Heart left ventricle (tissue), 16 donors: ENCODE data around the gene ACSF2. TPM values are rescaled to one million over a fixed set of nuclear protein-coding genes. Genes with fewer than 3 reads are reported as not detected.
A peak's percentile ranks its signal among the peaks of the same experiment; 100 is the strongest.
"Not testable (repeated sequence)": the region's sequence is repeated elsewhere in the genome, so short reads cannot be mapped to it uniquely, and the experiment has no call there.

Source experiments
- ATAC-seq, 4 donors: fragments of 200-7000 bp; cut with Tn5 transposase; one replicate each; pipeline ENCODE4 v1.9.1; 2020 to 2022; ENCODE audit warnings: moderate library complexity in 4 of 4, mild to moderate bottlenecking in 3 of 4, moderate number of reproducible peaks in 1 of 4
- DNase-seq, 5 donors: peaks; one replicate each; pipeline ENCODE4 v3.0.0-alpha.2; 2020
- H3K27ac ChIP-seq, 12 donors: fragments of 200-600 bp; sonication (generic) in 4 of 12; one replicate each; pipeline versions ENCODE4 v1.5.0 to v1.8.0; 2016 to 2022; ENCODE audit warnings: mild to moderate bottlenecking in 2 of 12
- H3K27me3 ChIP-seq, 9 donors: fragments of 200-600 bp; sonication (generic) in 2 of 9; one replicate each; pipeline versions ENCODE4 v1.5.1 to v1.8.0; 2016 to 2022; ENCODE audit warnings: mild to moderate bottlenecking in 3 of 9
- H3K36me3 ChIP-seq, 9 donors: fragments of 200-600 bp; sonication (generic) in 2 of 9; one replicate each; pipeline versions ENCODE4 v1.5.0 to v1.8.0; 2018 to 2022; ENCODE audit warnings: mild to moderate bottlenecking in 2 of 9
- H3K4me1 ChIP-seq, 12 donors: fragments of 200-600 bp; sonication (generic) in 4 of 12; one replicate each; pipeline versions ENCODE4 v1.5.0 to v1.8.0; 2016 to 2022; ENCODE audit warnings: mild to moderate bottlenecking in 3 of 12
- H3K4me3 ChIP-seq, 12 donors: fragments of 200-600 bp; sonication (generic) in 4 of 12; one replicate each; pipeline versions ENCODE4 v1.5.0 to v1.8.0; 2017 to 2022; ENCODE audit warnings: mild to moderate bottlenecking in 9 of 12, moderate library complexity in 4 of 12
- H3K9me3 ChIP-seq, 12 donors: fragments of 200-600 bp; sonication (generic) in 4 of 12; one replicate each; pipeline versions ENCODE4 v1.5.0 to v1.8.0; 2016 to 2022; ENCODE audit warnings: mild to moderate bottlenecking in 1 of 12
- POLR2A ChIP-seq, 2 donors: fragments of 450-650 bp; IDR thresholded peaks; one replicate each; pipeline ENCODE4 v1.6.1; 2017; ENCODE audit warnings: antibody characterized with exemption in 2 of 2, mild to moderate bottlenecking in 2 of 2, moderate library complexity in 2 of 2
- WGBS, 4 donors: extraction: QIAGEN DNeasy Blood & Tissue Kit in 2 of 4; methylation state at CpG; one replicate each; pipeline versions ENCODE4 v1.1.5 to v1.1.7; 2013 to 2018; 5-methylcytosine and 5-hydroxymethylcytosine counted together
- intact Hi-C, 10 donors: fragments of 100-400 bp; cut with DNase I; formaldehyde crosslinking; loops; one replicate each; pipeline versions ENCODE4 v1.11.1 to v1.14.2; 2022
- polyA plus RNA-seq, 2 donors: library from polyadenylated mRNA; stranded (reverse); fragments of 200-250 nt; gene quantifications; one replicate each; pipeline ENCODE4 v1.2.3, GENCODE V29; 2013
- total RNA-seq, 9 donors: library from RNA; depleted of rRNA in 2 of 9; stranded (reverse); fragments of >200 nt in 2 of 9; fragmentation: NEBNext Ultra II Directional in 3 of 9; extraction: Animal tissue kit (Norgen Biotek cat#: 25700) in 3 of 9; gene quantifications; one replicate each; pipeline versions ENCODE4 v1.1.0 to v1.2.4, GENCODE V29; 2016 to 2023
- TF ChIP-seq, protein P1 (sequence below), 12 donors: fragments of 200-600 bp; sonication (generic) in 4 of 12; IDR thresholded peaks; one replicate each; pipeline versions ENCODE4 v1.5.0 to v1.8.0; 2018 to 2022; ENCODE audit warnings: antibody characterized with exemption in 12 of 12, mild to moderate bottlenecking in 5 of 12
- donor health status: ischemic (EF 13 %, LVEDD 7.1; RV severe dilation, severe dysfunction).
- donor health status: healthy with polysubstance abuse.
- donor health status: DM: no; HTN: yes; CAD: no.
- donor health status: DM: no; HTN: no; CAD: no.
- donor health status: ischemic (EF 25% LVEDD 6.9; RV normal size, moderate dysfunction).
- donor health status: ischemic (EF 25% LVEDD 5.7; RV mildly dilated, moderate dysfunction).
- donor health status: healthy.
- donor health status: DM: yes; HTN: yes; CAD: no.
- donor health status: ischemic (EF 35%, LVEDD 5.7; RV mildly dilated, moderate dysfunction).
- donor health status: nonischemic (EF 11% LVEDD 7.7; RV severe dilation, severe dysfunction).
- donor health status: DM: yes; HTN: yes; CAD: no.
- donor health status: PGD.
- donor health status: ischemic (EF 29% LVEDD 5.4; RV normal size, mild dysfunction).
- donor health status: nonischemic (EF 23%, LVEDD 6.1; RV moderate dilation, normal function).

The ACSF2 gene
- total and polyA plus RNA-seq, 11 donors = 6.5 to 31.6 (median 17.4) TPM

DNA sequence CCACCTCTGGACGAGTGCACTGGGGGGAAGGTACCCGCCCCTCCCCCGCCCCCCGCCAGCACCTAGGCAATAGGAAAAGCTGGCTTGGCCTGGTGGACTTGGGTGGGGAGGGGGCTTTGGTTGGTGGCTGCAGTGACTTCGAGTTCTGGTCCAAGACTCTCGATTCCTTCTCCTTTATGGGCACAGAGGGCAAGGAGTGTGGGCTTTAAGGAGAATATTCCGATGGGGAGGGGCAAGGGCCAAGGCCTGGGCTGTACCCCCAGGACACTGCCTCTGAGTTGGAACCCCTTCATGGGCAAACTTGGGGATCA is 409 bp downstream of the ACSF2 start:
- intact Hi-C loops = loop anchor here in 3 of 10 donors (2.0 to 10.0 kb wide), 3 partner anchors 48 to 52 kb away; partner anchors contain the start of gene RSAD1 (in 3 of the 3)
- peak overlapping the region in 11 of 12 donors; percentile 54 to 83 (median 78) for H3K27ac ChIP-seq
- WGBS, 4 donors = 0 to 5% (median 0%) methylated on average over 3 to 7 of the region's 7 CpGs
- H3K4me3 ChIP-seq = peak overlapping the region; percentile 45 to 94 (median 74)
- no peaks in the 10 kb centered on the region for H3K27me3 ChIP-seq
- no peak for TF ChIP-seq POLR2A (IDR thresholded peaks at IDR 0.05)
- TF ChIP-seq, protein P1, sequence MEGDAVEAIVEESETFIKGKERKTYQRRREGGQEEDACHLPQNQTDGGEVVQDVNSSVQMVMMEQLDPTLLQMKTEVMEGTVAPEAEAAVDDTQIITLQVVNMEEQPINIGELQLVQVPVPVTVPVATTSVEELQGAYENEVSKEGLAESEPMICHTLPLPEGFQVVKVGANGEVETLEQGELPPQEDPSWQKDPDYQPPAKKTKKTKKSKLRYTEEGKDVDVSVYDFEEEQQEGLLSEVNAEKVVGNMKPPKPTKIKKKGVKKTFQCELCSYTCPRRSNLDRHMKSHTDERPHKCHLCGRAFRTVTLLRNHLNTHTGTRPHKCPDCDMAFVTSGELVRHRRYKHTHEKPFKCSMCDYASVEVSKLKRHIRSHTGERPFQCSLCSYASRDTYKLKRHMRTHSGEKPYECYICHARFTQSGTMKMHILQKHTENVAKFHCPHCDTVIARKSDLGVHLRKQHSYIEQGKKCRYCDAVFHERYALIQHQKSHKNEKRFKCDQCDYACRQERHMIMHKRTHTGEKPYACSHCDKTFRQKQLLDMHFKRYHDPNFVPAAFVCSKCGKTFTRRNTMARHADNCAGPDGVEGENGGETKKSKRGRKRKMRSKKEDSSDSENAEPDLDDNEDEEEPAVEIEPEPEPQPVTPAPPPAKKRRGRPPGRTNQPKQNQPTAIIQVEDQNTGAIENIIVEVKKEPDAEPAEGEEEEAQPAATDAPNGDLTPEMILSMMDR (IDR thresholded peaks at IDR 0.05) = no peak
- H3K9me3 ChIP-seq = no peaks in the 10 kb centered on the region
- ATAC-seq = peak in 2 of 4 donors; percentile 2 to 3
- no peak for DNase-seq
- H3K4me1 ChIP-seq = peaks cover 0 to 60% (median 26%) of the 10 kb centered on the region in 12 donors
- no peaks in the 10 kb centered on the region for H3K36me3 ChIP-seq

DNA sequence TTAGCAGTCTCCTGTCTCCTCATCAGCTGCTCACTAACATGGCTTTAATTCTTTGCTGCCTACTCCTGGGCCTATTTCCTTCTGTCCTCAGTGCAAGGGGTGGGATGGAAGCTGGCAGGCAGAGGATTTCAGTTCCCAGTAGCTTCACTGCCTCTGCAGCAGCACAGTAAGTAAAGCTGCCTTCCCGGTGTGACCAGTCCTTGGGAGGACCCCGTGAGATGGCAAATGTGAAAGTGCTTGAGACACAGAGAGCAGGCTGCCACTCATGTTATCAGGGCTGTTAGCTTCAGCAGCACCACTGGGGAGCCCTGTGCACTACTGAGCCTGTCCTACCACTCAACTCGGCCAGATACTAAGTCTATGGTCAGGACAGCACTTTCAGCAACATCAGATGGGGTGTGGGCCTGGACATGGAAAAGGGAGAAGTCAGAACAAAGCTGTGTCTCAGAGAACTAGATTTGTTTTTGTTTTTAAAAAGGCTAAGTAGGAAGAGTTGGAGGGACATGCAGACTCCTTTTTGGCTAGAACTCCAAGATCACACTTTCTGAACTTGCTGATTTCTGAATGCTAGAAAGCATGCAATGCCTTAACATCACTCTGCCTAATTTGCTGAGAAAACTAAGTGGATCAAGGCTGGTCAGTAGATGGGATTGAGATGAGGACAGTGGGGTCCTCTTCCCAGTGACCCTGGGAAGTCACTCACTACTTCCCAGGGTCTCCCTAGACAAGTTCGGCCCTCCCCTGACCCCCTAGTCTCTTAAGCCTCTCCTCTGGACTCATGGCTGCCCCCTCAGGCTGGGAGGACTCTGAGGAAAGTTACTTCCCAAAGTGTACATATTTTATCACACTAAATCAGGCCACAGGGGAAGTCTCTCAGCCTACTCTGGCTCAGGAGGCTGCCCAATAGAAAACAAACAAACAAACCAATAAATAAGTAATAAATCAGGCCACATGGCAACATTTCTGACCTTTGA is 1.1 kb downstream of the ACSF2 start:
- intact Hi-C loops = loop anchor here in 3 of 10 donors (2.0 to 10.0 kb wide), 3 partner anchors 48 to 52 kb away; partner anchors contain the start of gene RSAD1 (in 3 of the 3)
- DNase-seq = peak in 2 of 5 donors; percentile 15 to 50

DNA sequence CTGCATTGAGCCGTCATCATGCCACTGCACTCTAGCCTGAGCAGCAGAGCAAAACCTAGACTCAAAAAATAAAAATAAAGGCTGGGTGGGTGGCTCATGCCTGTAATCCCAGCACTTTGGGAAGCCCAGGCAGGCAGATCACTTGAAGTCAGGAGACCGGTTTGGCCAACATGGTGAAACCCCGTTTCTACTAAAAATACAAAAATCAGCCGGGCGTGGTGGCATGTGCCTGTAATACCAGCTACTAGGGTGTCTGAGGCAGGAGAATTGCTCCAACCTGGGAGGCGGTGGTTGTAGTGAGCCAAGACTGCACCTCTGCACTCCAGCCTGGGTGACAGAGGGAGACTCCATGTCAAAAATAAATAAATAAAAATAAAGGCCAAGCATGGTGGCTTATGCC is 2.1 kb downstream of the ACSF2 start:
- H3K36me3 ChIP-seq, H3K9me3 ChIP-seq, H3K27ac ChIP-seq, ATAC-seq, DNase-seq, H3K27me3 ChIP-seq, H3K4me3 ChIP-seq: not testable (repeated sequence)
- intact Hi-C loops = loop anchor here in 2 of 10 donors (5.0 to 10.0 kb wide), 2 partner anchors 47 to 49 kb away; partner anchors contain the start of gene RSAD1 (in 2 of the 2)
- peaks cover 0 to 45% (median 26%) of the 10 kb centered on the region in 12 donors for H3K4me1 ChIP-seq
- WGBS, 4 donors = 81 to 93% (median 88%) methylated on average over 6 of the region's 6 CpGs

More for the DNA sequence above, 1.1 kb downstream of the ACSF2 start:
- TF ChIP-seq POLR2A (IDR thresholded peaks at IDR 0.05) = no peak
- TF ChIP-seq, protein P1 (IDR thresholded peaks at IDR 0.05) = peak in 2 of 12 donors; percentile 11 to 16
- H3K4me1 ChIP-seq = peaks cover 0 to 53% (median 26%) of the 10 kb centered on the region in 12 donors
- peaks cover 0 to 2% (median 0%) of the 10 kb centered on the region in 9 donors for H3K36me3 ChIP-seq
- H3K27me3 ChIP-seq = no peaks in the 10 kb centered on the region
- H3K9me3 ChIP-seq = no peaks in the 10 kb centered on the region
- peak overlapping the region; percentile 45 to 94 (median 74) for H3K4me3 ChIP-seq
- 20 to 30% (median 24%) methylated on average over 4 of the region's 4 CpGs for WGBS, 4 donors
- H3K27ac ChIP-seq = peak overlapping the region in 11 of 12 donors; percentile 54 to 83 (median 78)
- peak; percentile 59 to 74 (median 65) for ATAC-seq

DNA sequence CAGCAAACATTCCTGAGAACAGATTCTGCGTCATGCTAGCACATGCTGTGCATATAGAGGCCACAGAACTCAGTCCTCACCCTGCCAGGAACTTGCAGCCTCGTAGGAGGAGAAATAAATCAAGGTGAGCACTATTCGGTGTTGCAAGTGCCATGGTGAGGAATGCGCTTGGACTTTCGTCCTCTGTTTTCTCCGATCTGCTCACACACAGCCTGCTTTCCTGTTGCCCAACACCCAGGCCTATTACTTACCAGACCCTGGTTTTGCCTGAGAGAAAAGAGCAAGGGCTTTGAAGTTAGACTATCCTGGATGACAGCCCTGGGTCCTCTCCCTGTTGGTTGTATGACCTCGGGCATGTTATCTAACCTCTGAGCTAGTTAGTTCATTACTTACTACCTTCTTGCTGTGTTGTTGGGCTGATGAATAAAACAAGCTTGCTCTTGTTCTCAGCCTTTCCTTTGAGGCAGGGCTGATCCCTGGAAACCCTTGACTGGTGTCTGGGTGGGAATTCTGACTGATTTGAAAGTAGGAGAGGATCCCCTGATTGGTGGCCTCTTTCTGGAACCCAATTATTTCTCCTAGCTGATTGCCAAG is 2.9 kb downstream of the ACSF2 start:
- Histone ChIP-seq H3K4me1 (peaks cover 0 to 38% (median 26%) of the 10 kb centered on the region in 12 donors), H3K9me3 (no peaks in the 10 kb centered on the region), H3K4me3 (no peak overlapping the region), H3K36me3 (peaks cover 0 to 6% (median 0%) of the 10 kb centered on the region in 9 donors), H3K27me3 (no peaks in the 10 kb centered on the region), H3K27ac (no peak overlapping the region)
- 79 to 85% (median 84%) methylated on average over 7 of the region's 7 CpGs for WGBS, 4 donors
- TF ChIP-seq POLR2A (IDR thresholded peaks at IDR 0.05) = no peak
- TF ChIP-seq, protein P1 (IDR thresholded peaks at IDR 0.05) = no peak
- ATAC-seq (no peak), DNase-seq (no peak)
- intact Hi-C loops = loop anchor here in 2 of 10 donors (5.0 to 10.0 kb wide), 2 partner anchors 46 to 48 kb away; partner anchors contain the start of gene RSAD1 (in 2 of the 2)
